Measurements from ENCODE around the gene ATP2B2.

Gene ATP2B2

DNA sequence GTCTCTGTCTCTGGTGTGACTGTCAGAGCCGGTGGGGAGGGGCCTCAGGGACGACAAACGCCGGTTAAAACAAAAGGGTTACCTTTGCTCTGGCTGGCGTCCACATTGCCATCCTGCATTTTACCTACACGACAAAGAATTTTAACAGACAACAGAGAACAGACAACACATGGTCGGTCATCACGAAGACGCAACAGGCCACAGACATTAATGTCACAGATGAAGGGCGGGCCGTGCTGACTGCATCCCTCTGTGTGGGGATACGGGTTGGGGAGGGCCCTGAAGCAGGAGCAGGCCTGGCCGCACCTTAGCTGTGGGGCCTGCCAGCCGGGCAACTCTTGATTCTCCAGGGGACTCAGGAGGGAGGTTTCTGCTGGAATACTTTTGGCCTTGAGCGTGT, 126.2 kb downstream of the ATP2B2 start:
- no peak for DNase-seq

DNA sequence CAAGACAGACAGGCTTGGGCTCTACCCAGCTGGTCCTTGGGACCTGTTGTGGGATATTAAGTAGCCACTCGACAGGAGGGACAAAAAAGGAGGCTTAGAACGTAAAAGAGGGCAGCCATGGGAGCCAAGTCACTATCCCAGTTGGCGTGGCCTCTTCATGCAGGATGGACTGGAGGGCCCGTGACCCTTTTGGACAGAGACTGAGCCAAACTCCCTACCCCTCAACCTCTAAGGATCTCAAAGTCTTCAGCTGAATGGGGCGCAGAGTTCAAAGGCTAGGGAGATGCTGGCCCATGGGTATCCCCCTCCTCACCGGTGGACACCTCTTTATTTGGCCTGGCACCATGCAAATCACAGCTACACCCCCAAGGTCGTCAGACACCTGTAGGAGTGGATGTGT, 126.6 kb downstream of the ATP2B2 start:
- no peak for DNase-seq

DNA sequence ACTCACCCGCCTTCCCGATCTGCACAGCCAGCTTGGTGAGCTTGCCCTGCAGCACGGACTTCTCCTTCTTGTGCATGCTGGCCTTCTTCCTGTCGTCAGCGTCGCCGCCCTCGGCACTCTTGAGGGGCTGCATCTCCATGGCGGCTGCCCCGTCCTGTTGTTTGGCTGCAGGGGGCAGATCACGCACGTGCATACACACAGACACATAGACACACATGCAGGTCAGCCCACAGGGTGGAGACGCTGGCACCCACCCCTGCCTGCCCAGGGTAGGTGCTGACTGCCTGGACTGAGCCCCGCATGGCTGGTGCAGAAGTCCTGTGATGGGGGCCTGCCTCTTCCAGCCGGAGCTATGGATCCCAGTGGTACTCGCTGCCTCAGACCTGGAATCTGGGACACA, 127.1 kb downstream of the ATP2B2 start:
- DNase-seq = no peak

DNA sequence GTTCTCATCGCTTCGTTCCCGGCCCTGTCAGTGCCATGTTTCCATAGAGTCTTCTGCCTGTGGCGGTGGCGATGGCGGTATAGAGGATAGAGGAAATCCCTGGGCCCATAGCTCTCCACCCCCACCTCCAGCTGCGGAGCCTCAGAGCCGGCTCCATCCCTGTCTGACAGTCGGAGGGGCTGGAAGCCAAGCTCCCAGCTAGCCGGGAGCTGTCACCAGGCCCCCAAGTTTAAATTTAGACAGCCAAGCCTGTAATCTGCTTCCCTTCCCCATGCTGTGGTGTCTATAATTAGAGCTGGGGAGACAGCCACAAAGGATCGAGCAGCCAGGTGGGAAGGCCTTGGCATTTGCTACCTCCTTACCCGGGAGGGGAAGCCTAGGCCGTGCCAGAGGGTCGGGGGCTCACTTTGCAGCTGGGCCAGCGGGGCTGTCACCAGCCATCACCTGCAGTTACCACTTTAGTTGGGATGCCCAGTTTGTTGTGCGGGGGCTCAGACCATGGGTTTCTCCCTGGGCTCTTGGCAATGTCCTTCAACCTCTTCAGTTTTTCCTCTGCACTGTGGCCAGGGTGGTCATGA, 128.1 kb downstream of the ATP2B2 start:
- no peak for DNase-seq

DNA sequence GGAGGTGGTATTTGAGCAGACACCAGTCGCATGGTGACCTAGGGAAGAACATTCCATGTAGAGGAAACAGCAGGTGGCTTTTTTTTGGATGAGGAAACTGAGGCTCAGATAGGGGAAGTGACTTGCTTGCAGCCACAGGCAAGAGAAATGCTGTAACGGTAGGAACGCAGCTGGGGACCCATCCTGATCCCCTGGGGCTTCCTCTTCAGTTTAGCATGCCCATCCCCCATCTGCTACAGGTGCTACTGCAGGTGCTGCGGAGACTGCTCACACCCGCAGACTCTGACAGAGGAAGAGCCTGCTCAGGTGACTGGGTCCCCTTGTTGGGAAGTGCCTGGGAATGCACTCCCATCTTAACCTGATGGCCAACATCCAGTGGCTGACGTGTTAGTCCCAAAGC, 129.0 kb downstream of the ATP2B2 start:
- DNase-seq = no peak

DNA sequence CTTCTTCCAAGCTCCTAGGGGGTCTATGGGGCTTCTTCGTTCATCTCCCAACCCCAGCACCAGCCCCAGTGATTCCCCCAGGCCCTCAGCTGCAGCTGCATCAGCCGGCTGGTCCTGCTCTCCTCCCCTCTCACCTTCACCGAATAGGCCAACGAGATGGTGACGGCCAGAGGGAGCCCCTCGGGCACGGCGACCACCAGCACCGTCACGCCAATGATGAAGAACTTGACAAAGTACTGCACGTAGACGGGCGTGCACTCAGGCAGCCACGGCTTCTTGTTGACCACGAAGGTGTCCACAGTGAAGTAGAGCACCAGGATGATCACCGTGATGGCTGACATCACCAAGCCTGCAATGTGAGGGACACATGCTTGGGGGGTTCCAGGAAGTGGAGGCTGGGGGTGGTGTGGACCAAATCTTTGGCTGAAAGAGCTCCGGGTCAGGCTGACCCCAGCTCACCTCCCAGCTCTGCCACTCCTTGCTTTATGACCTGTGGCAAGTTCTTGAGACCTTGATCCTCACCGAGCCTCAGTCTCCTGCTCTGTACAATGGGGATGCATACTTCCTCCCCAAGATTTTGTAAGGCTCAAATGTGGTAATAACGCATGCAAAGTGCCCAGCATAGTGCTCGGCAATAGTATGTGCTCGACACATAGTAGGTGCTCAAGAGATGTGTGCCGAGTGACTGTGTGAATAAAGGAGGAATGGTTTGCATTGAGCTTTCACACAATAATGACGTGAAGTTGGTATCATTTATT, 129.9 kb downstream of the ATP2B2 start:
- DNase-seq = no peak

DNA sequence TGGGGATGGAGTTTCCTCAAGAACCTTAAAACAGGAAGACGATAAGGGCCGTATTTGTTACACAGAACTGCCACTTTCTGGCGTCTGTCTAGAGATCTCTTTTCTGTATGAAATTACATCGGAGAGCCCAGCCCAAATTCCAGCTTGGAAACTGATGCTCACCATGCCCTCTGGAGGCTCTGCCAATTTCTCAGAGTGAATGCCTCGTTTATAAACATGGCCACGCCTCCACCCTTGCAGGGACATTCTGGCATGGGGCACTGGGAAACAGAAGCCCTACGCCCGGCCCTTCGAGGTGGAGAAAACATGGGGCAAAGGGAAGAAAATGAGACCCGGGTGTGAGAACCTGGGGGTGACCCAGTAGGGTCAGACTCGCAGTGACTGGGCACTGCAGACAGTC, 131.1 kb downstream of the ATP2B2 start:
- no peak for DNase-seq

DNA sequence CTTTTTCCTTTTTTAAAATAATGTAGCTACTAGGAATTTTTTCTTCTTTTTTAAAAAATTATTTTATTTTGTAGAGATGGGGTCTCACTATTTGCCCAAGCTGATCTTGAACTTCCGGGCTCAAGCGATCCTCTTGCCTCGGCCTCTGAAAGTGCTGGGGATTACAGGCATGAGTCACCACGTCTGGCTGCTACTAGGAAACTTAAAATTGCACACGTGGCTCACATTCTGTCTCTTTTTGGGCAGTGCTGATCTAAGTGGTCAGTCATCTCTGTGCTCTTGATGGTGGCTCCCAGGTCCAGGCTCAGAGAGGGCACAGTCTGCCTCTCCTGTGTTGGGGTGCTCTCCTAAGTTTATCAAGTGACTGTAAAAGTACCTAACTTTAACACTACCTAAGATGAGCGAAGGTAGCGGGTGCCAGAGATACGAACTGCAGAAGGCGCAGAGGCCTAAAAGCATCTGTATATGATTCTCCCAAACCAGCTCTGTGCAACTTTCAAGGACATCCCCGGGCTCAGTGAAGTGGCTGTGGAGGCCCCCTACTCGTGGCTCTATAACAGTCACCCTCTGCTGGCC, 131.6 kb downstream of the ATP2B2 start:
- no peak for DNase-seq

DNA sequence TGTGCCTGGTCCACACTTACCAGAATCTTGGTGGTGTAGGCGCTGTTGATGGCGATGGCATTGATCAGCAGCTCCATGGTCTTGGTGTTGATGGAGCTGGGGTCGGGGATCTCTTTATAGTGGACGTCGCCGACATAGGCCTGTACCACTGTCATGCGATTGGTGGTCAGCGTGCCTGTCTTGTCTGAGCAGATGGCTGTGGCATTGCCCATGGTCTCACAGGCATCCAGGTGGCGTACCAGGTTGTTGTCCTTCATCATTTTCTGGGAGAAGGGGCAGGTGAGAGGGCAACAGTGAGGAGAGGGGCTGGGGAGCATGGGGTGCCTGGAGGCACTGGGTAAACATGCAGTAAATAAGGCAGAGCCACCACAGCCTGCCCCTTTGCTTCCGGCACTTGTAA, 133.6 kb downstream of the ATP2B2 start:
- DNase-seq = no peak

DNA sequence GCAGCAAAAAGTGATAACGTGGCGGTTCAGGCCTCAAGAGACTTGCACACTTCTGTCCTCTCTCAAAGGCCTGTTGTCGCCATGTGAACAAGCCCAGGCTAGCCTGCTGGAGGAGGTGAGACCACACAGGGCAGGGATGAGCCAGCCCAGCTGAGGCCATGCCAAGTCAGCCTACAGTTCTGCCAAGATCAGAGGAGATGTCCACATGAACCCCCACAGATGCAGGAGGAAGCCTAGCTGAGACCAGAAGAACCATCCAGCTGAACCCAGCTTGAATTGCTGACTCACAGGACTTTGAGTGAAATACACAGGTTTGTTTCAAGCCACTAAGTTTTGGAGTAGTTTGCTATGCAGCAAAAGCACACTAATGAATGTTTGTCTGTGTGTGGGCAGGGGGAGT, 134.2 kb downstream of the ATP2B2 start:
- no peak for DNase-seq

DNA sequence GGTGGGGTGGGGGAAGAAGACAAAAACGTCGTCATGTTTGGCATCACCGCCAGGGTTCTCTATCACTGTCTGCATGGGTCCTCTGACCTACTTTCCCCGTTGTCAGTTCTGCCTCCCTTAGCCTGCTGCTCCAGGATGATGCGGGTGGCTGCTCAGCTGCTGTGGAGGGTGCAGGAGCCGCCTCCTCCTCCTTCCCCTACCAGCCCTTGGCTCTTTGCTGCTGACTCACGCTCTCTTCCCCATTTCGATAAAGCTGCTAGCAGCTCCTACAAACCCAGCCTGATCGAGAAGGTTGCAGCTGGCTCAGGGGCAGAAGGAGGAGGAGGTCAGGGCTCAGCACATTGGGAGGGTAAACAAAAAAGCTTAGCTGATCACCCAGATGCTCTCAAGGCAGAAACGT, 135.0 kb downstream of the ATP2B2 start:
- DNase-seq = no peak

DNA sequence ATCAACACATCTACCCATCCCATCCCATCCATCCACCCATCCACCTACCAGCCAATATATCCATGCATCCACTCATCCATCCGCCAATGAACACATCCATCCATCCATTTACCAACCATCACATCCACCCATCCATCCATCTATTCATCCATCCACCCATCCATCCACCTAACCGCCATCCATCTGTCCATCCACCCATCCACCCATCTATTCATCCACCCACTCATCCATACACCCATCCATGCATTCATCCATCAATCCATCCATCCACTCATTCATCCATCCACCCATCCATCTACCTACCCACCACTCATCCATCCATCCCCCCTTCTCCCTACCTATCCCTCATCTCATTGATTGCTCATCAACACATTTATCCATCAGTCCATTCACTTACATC, 136.9 kb downstream of the ATP2B2 start:
- no peak for DNase-seq

DNA sequence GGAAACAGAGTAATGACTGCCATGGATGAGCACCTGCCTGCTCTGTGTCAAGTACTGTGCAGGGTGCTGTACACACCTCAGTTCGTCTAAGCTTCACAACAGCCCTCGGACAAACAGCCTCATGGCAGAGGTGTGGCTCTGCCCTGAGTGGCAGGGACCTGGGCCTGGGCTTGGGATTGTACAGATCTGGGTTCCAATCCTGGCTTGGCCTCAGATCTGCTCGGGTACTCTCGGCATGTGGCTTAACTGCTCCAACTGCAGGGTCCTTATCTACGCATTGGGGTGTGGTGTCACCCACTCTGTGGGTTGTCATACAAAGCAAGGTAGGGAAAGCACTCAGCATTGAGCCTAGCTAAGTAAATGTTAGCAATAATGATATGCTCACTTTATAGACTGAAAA, 137.9 kb downstream of the ATP2B2 start:
- no peak for DNase-seq

DNA sequence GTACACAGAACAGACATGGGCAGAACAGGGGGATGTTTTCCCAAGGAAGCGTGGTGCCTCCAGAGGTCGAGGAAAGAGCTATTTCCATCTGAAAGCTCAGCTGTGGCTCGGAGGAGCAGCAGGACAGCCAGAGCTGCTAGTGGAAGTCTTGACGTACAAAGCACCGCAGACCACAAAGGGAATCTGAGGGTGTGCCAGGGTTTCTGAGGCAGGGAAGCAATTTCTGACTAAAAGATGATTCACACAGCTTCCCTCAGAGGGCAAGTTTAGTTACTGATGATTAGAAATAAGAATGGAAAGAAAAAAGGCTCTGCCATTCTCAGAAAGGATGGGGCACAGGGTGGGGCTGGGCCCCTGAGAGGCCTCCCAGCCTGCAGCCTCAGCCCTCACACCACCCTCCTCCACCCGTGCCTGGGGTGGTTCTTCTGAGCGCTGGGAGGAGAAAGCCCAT, 138.7 kb downstream of the ATP2B2 start:
- DNase-seq = peak; percentile 91

DNA sequence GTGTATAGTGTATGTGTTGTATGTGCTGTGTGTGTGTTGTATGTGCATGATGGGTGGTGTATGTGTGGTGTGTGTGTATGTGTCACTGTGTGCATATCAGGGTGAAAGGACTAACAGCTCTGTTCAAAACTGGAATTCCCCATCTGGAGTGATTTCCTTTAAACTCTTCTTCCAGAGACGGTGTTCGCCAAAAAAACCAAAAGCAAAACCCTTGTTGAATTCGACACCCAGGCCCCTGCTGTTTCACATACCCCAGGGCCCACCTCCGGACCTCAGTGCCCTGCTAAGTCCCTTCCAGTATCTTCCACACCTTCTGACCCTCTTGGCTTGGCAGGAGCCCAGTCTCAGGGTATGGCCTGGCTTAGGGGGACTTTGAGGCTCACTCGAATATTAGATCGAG, 139.6 kb downstream of the ATP2B2 start:
- no peak for DNase-seq

DNA sequence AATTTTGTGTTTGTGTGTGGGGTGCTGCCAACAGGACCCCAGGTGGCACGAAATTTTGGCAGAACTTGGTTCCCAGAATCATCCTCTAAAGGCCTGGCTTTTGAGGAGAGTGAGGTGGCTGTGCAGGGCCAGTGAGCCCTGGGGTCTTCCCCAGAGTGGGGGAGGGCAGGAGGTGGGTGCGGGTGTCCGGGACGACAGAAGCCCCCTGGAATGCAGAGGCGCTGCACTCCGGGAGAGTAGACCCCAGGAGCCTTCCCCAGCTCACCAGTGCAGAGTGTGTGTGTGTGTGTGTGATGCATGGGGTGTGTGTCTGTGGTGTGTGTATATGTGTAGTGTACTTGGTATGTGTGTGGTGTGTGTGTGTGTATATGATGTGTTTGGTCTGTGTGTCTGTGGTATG, 140.1 kb downstream of the ATP2B2 start:
- no peak for DNase-seq

DNA sequence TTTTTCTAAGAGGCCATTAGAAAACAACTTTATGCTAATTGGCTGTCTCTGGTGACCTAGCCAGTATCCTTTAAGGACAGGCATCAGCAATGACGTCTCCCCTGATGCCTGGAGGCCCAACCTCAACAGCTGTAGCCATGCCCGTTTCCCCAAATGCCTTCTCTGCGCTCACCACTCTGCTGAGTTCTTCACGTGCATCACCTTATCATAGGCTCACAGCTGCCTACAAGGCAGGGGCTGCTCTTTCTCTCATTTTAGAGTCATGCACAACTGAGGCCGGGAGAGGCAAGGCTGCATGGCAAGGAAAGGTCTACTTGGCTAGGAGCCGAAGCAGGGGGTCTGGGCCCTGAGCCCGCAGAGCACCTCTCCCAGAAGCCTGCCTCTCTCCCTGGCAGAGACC, 140.6 kb downstream of the ATP2B2 start:
- no peak for DNase-seq

DNA sequence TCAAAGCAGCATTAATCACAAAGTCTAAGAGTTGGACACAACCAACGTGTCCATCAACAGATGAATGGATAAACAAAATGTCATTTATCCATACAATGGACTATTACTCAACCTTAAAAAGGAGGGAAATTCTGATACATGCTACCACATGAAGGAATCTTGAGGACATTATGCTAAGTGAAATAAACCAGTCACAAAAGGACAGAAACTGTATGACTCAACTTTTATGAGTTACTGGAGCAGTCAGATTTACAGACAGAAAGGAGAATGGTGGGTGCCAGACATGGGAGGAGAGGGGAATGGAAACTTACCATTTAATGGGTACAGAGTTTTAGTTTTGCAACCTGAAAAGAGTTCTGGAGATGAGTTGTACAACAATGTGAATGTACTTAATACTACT, 141.5 kb downstream of the ATP2B2 start:
- DNase-seq = no peak

DNA sequence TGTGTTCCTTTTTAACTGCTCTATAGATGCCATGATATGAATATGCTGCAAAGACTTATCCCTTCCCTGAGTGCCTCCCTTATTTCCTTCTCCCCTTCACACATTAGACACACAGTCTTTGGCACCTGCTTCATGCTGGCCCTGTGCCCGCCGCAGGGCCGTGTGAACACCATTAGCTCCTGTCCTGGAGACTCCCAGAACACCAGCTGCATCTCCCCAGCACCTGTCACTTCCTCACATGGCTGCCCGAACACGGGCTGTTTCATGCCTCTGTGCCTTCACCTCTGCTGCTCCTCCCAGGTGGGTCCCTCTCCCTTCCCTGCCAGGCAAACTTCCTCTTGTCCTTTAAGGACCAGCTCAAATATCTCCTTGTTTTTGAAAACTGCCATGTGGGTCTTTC, 144.0 kb downstream of the ATP2B2 start:
- no peak for DNase-seq

DNA sequence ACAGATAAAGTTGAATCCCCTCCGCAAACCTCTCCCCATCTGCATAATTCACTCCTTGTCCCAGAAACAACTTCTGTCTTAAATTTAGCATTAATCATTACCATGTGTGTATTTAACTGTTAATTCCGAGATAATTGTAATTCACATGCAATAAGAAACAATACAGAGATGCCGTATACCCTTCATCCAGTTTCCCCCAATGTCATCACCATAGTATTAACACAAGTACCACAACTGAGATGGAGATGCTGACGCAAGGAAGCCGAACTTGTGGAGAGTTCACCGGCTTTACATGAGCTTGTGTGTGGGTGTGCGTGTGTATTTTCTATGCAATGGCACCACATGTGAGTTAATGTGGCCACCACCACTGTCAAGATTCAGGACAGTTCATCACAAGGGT, 144.9 kb downstream of the ATP2B2 start:
- no peak for DNase-seq

DNA sequence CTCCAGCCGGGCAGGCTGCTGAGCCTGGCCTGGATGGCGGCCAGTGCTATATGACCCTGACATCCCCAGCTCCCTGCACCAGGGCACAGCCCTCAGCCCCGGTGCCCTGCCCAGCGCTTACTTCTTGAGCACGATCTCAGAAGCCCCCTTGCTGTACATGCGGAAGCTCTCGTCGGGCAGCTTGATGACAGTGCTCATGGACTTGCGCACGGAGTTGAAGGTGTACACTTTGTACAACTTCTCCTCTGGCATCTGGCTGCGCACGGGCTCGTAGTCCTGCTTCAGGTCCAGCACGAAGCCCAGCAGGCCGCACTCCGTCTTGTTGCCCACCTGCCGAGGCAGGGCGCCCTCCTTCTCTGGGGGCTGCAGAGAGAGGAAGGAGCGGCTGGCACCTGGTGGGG, 145.6 kb downstream of the ATP2B2 start:
- no peak for DNase-seq

DNA sequence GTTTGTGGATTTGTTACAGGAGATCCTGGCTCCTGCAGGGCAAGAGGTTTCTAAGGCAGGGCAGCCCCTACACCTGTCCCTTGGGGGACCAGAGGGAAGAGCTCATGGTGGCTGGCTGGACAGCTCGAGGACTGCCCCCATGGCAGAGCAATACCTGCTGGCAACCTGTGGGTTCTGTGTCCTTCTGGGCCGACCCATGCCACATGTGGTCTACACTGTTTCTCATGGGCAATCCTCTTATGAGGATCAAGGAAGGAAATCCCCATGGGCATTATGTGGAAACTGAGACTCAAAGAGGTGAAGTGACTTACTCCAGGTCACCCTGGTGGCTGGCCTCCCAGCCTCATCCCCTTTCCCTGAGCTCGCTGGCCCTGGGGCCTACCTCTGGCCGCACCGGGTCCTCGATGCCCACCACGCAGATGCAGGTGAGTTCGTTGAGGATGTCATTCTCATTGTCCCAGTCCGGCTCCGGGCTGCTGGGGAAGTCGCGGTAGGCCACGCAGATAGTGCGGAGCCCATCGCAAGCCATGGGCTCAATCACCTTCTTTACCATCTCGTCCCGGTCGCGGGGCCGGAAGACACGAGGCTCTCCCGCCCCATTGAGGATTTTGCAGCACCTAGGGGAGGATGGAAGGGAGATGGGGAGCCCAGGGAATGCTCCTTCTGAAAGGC, 146.9 kb downstream of the ATP2B2 start:
- DNase-seq = no peak

DNA sequence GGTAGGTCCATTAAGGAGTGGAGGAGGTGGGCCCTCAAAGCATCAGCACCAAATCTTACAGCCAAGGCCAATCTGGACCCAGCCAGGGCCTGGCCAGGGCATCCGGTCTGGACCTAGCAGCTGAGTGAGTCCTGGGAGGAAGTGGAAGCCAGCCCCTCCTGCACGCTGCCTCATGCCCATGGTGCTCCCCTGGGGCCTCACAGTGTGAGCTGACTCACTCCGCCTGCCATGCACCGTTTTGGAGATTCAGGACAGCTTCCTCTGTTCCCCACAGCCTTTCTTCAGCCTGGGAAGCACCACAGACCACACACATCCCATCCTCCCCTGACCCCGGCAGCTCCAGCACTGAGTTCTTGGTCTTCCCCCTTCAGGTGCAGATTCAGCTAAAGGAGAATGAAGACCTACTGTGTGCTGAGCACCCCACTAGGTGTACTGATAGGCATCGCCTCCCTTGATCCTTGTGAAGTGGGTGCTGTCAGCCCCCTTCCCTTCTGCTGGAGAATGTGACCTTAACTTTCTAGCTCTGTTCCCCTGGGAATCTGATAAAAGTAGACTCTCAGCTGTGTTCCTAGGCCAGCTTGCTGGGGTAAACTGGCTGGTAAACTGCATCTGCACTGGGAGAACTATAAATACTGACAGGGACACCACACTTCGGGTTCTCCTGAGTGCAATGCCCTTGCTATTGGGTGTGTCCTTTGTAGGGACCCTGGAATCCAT, 147.6 kb downstream of the ATP2B2 start:
- DNase-seq = peak; percentile 66
